Choroid plexus epithelial cell (primary cell): Measurements from ENCODE around the gene OCA2.
A peak's percentile ranks its signal among the peaks of the same experiment; 100 is the strongest.

Experiments used
- DNase-seq: peaks from one replicate; pipeline ENCODE4 v3.0.0-alpha.2; 2010; ENCODE audit warnings: low read depth
- H3K4me3 ChIP-seq: 2 replicates; pipeline ENCODE4 v1.5.1; 2011; ENCODE audit warnings: low read depth, mild to moderate bottlenecking, control low read depth, low read length, moderate library complexity
- TF ChIP-seq, protein P1 (sequence below): conservative IDR thresholded peaks from 2 replicates; pipeline ENCODE4 v1.5.1; 2011; ENCODE audit warnings: low read depth, mild to moderate bottlenecking, control low read depth, inconsistent platforms, low read length, moderate library complexity

OCA2 gene

DNA sequence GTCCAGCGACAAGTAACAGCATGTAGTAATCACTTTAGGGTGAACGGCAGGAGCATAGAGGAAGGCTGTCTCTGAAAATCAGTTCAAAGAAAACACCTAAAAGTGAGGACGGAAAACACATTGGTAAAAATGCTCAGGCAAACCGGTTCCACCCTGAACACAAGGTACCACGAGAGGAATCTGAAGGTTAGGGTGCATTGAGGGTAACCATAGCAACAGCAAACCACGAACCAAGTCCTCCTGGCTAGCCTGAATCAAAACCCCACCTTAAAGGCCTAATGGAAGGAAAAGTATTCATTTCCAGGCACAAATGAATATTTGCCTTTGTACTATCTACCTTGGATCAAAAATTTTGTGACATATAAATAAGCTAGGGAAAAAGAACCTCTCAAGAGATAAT lies 315.0 kb downstream of the OCA2 start:
- H3K4me3 ChIP-seq = no peak overlapping the region
- peak; percentile 2 for DNase-seq
- TF ChIP-seq, protein P1, sequence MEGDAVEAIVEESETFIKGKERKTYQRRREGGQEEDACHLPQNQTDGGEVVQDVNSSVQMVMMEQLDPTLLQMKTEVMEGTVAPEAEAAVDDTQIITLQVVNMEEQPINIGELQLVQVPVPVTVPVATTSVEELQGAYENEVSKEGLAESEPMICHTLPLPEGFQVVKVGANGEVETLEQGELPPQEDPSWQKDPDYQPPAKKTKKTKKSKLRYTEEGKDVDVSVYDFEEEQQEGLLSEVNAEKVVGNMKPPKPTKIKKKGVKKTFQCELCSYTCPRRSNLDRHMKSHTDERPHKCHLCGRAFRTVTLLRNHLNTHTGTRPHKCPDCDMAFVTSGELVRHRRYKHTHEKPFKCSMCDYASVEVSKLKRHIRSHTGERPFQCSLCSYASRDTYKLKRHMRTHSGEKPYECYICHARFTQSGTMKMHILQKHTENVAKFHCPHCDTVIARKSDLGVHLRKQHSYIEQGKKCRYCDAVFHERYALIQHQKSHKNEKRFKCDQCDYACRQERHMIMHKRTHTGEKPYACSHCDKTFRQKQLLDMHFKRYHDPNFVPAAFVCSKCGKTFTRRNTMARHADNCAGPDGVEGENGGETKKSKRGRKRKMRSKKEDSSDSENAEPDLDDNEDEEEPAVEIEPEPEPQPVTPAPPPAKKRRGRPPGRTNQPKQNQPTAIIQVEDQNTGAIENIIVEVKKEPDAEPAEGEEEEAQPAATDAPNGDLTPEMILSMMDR = no peak

DNA sequence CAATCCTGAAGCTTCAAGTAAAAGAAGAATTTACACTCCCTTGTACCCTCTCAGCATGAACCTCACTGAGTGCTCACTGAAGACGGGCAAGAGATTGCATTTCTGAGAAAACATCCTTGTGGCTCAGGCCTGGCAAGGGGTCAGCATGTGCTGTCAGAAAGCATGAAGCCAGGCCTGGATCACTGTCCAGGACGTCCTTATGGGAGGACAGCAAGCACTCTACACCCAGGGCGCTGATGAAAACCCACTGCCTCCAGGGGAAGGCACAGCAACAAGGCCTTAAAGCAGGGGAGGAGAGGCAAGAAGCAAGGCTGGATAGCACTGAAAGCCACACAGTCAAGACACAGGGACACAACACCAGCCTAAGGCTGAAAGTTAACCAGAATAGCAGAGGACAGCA lies 315.4 kb downstream of the OCA2 start:
- no peak for DNase-seq
- TF ChIP-seq, protein P1 = no peak
- no peak overlapping the region for H3K4me3 ChIP-seq

DNA sequence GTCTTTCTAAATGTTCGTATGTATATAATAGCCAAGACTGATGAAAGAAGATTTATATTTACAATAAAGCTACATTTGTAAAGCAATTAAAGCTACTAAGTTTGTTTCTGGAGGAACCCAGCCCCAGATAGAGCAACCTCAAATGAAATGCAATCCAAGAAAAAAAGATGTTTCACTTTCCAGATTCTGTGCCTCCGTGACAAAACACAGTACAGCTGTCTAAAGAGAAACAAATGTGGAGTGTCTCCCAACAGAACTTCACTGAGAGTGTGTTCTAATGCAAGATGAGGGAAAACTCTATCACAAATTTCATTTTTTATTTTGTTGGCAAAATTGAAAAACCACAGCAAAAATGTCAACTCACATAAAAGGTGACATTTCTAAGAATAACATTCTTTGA lies 317.0 kb downstream of the OCA2 start:
- TF ChIP-seq, protein P1 = no peak
- no peak overlapping the region for H3K4me3 ChIP-seq
- DNase-seq = no peak

DNA sequence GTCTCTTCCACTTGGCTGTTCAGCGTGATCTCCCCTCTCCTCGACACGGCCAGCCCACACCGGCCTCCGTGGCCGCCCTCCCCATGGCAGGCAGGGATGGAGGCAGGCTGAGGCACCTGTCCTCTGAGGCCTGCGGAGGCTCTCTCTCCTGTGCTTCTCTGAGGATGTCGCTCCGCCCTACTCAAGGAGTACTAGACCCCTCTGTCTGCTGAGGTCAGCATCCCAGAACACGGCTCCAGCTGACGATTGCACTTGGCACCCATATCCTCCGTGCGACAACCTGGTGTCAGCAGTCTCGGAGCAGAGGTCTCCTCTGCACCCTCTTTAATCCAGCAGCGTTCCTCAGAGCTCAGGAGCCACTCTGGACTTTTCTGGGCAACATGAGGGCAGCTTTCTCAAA lies 322.6 kb downstream of the OCA2 start:
- TF ChIP-seq, protein P1 = no peak
- H3K4me3 ChIP-seq = no peak overlapping the region
- no peak for DNase-seq

DNA sequence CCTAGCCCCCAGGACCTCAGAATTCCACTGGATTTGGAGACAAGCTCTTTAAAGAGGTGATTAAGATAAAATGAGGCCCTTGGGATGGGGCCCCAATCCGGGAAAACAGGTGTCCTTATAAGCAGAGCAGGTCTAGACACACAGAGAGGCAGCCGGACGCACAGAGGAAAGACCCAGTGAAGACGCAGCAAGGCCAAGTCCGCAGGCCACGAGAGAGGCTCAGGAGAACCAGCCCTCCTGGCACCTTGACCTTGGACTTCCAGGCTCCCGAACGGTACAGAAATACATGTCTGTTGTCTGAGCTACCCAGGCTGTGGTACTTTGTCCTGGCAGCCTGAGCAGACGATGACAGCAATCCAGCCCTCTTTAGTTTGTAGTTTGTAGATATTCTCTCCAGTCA lies 324.5 kb downstream of the OCA2 start:
- TF ChIP-seq, protein P1 = no peak

DNA sequence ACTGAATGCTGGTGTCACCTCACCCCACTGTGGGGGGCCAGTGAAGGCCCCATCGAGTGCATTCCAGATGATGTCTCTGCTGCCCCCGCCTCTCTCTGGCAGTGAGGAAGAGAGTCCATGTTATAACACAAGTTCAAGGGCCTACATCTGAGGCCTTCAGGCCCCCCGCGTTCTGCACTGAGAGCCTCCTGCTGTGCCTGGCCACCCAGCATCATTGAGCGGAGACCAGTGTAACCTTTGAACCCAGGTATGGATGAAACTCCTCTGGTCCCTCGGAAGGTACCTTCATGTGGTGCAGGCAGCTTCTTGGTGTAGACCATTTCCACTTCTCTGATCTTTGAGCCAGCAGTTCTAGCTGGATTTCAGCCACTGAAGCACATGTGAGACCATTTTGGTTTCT lies 324.9 kb downstream of the OCA2 start:
- DNase-seq = no peak
- TF ChIP-seq, protein P1 = no peak
- H3K4me3 ChIP-seq = no peak overlapping the region

More for the DNA sequence above, 324.5 kb downstream of the OCA2 start:
- no peak overlapping the region for H3K4me3 ChIP-seq
- DNase-seq = no peak

DNA sequence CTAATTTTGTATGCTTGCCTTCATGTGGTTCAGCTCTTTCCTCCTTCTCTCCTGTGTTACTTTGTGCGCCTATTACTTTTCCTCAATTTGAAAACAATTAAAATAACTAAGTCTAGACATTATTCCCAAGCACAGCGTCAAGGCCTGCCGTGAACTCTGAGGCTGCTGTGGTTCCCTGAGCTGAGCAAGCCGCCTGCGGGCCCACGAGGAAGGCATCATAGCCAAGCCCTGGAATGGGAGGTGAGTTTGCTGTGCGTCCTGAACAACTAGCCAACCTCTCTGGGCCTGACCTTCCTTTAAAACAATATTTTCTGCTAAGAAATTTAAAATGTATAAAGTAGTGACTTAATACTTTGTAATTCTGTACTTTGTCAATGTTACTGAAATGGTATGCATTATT lies 327.2 kb downstream of the OCA2 start:
- TF ChIP-seq, protein P1 = no peak
- H3K4me3 ChIP-seq = no peak overlapping the region
- no peak for DNase-seq
